ENCODE measurements around the gene GNG13. TPM values are rescaled to one million over a fixed set of nuclear protein-coding genes. Genes with fewer than 3 reads are reported as not detected.
"Not testable (repeated sequence)": the region's sequence is repeated elsewhere in the genome, so short reads cannot be mapped to it uniquely, and the experiment has no call there.

GNG13 gene
- total RNA-seq, 5 donors from 2014 or later (not counting 1 experiment from before 2014, with no cell fraction given): not detected

GRCh38 chr16:776824-777223 lies 23.7 kb downstream of the GNG13 start:
- no peak overlapping the region for H3K27ac Mint-ChIP-seq
- DNase-seq: no peak
- Histone ChIP-seq H3K36me3 (ENCODE audit: control insufficient read depth in 2 of 2, extremely low read depth in 1 of 2, insufficient read depth in 1 of 2, low read length in 1 of 2) (no peaks in the 10 kb centered on the region), H3K27me3 (replicated peaks in 1 of 2; ENCODE audit: control insufficient read depth in 2 of 2, extremely low read depth in 1 of 2, insufficient read depth in 2 of 2, low read length in 1 of 2) (peaks cover 0 to 56% of the 10 kb centered on the region in 2 experiments), H3K27ac (ENCODE audit: low read length) (no peak overlapping the region), H3K9me3 (no peaks in the 10 kb centered on the region), H3K4me3 (ENCODE audit: control insufficient read depth in 1 of 2, extremely low read depth in 1 of 2, low read length in 1 of 2) (no peak overlapping the region), H3K4me1 (ENCODE audit: control insufficient read depth in 1 of 2, extremely low read depth in 1 of 2, insufficient read depth in 2 of 2, low read length in 2 of 2) (no peaks in the 10 kb centered on the region)
- ATAC-seq (replicated peaks in 1 of 4): no peak
- H3K36me3 Mint-ChIP-seq: no peaks in the 10 kb centered on the region
- peaks cover 7% of the 10 kb centered on the region in 2 donors for H3K27me3 Mint-ChIP-seq
- no peaks in the 10 kb centered on the region for H3K4me1 Mint-ChIP-seq
- H3K9me3 Mint-ChIP-seq: no peaks in the 10 kb centered on the region
- POLR2A ChIA-PET: no interaction called here
- WGBS (ENCODE audit: insufficient coverage): 87% methylated on average over 3 of the region's 9 CpGs
- H3K4me3 Mint-ChIP-seq: no peak overlapping the region
- CTCF ChIA-PET: no interaction called here

GRCh38 chr16:776298-776697 lies 24.2 kb downstream of the GNG13 start:
- 60% methylated on average over 1 of the region's 10 CpGs for WGBS (ENCODE audit: insufficient coverage)
- CTCF ChIA-PET; H3K4me3 Mint-ChIP-seq; H3K9me3 ChIP-seq; H3K9me3 Mint-ChIP-seq; ATAC-seq (replicated peaks in 1 of 4); H3K4me1 Mint-ChIP-seq; H3K4me1 ChIP-seq (ENCODE audit: control insufficient read depth in 1 of 2, extremely low read depth in 1 of 2, insufficient read depth in 2 of 2, low read length in 2 of 2); H3K27me3 Mint-ChIP-seq; H3K27ac ChIP-seq (ENCODE audit: low read length); DNase-seq; POLR2A ChIA-PET; H3K4me3 ChIP-seq (ENCODE audit: control insufficient read depth in 1 of 2, extremely low read depth in 1 of 2, low read length in 1 of 2); H3K36me3 ChIP-seq (ENCODE audit: control insufficient read depth in 2 of 2, extremely low read depth in 1 of 2, insufficient read depth in 1 of 2, low read length in 1 of 2); H3K36me3 Mint-ChIP-seq; H3K27ac Mint-ChIP-seq: not testable (repeated sequence)
- peaks cover 0 to 50% of the 10 kb centered on the region in 2 experiments for H3K27me3 ChIP-seq (replicated peaks in 1 of 2; ENCODE audit: control insufficient read depth in 2 of 2, extremely low read depth in 1 of 2, insufficient read depth in 2 of 2, low read length in 1 of 2)

- H3K27ac ChIP-seq (ENCODE audit: low read length): no peak overlapping the region
- ChIA-PET CTCF (no interaction called here), POLR2A (no interaction called here)
- no peaks in the 10 kb centered on the region for H3K9me3 ChIP-seq
- DNase-seq (no peak), ATAC-seq (replicated peaks in 1 of 4) (no peak)
- H3K4me1 ChIP-seq (ENCODE audit: control insufficient read depth in 1 of 2, extremely low read depth in 1 of 2, insufficient read depth in 2 of 2, low read length in 2 of 2): no peaks in the 10 kb centered on the region
- WGBS (ENCODE audit: insufficient coverage): 77% methylated on average over 28 of the region's 36 CpGs
- H3K4me1 Mint-ChIP-seq: no peaks in the 10 kb centered on the region
- no peak overlapping the region for H3K4me3 Mint-ChIP-seq
- H3K27ac Mint-ChIP-seq: no peak overlapping the region
- H3K9me3 Mint-ChIP-seq: no peaks in the 10 kb centered on the region
- peaks cover 3 to 11% of the 10 kb centered on the region in 2 donors for H3K27me3 Mint-ChIP-seq
- no peaks in the 10 kb centered on the region for H3K36me3 ChIP-seq (ENCODE audit: control insufficient read depth in 2 of 2, extremely low read depth in 1 of 2, insufficient read depth in 1 of 2, low read length in 1 of 2)
- H3K4me3 ChIP-seq (ENCODE audit: control insufficient read depth in 1 of 2, extremely low read depth in 1 of 2, low read length in 1 of 2): no peak overlapping the region
- no peaks in the 10 kb centered on the region for H3K36me3 Mint-ChIP-seq
- H3K27me3 ChIP-seq (replicated peaks in 1 of 2; ENCODE audit: control insufficient read depth in 2 of 2, extremely low read depth in 1 of 2, insufficient read depth in 2 of 2, low read length in 1 of 2): peaks cover 0 to 48% of the 10 kb centered on the region in 2 experiments
Observed at GRCh38 chr16:775236-775796, 25.2 kb downstream of the GNG13 start.

GRCh38 chr16:774086-775001 lies 26.2 kb downstream of the GNG13 start:
- CTCF ChIA-PET: no interaction called here
- no peaks in the 10 kb centered on the region for H3K4me1 ChIP-seq (ENCODE audit: control insufficient read depth in 1 of 2, extremely low read depth in 1 of 2, insufficient read depth in 2 of 2, low read length in 2 of 2)
- POLR2A ChIA-PET: interaction anchor here in 1 of 2 donors (0.7 kb wide), 1 partner anchor 109 kb away, joined by 11 read pairs; no protein-coding TSS in a partner anchor

GRCh38 chr16:772959-773358 lies 27.6 kb downstream of the GNG13 start:
- CTCF ChIA-PET: no interaction called here
- Mint-ChIP-seq H3K9me3 (no peaks in the 10 kb centered on the region), H3K27me3 (peaks cover 3 to 11% of the 10 kb centered on the region in 2 donors), H3K4me3 (no peak overlapping the region), H3K4me1 (no peaks in the 10 kb centered on the region), H3K27ac (no peak overlapping the region), H3K36me3 (no peaks in the 10 kb centered on the region)
- ATAC-seq (replicated peaks in 1 of 4) (no peak), DNase-seq (no peak)
- Histone ChIP-seq H3K9me3 (no peaks in the 10 kb centered on the region), H3K4me3 (ENCODE audit: control insufficient read depth in 1 of 2, extremely low read depth in 1 of 2, low read length in 1 of 2) (no peak overlapping the region), H3K27me3 (replicated peaks in 1 of 2; ENCODE audit: control insufficient read depth in 2 of 2, extremely low read depth in 1 of 2, insufficient read depth in 2 of 2, low read length in 1 of 2) (peaks cover 0 to 49% of the 10 kb centered on the region in 2 experiments), H3K27ac (ENCODE audit: low read length) (no peak overlapping the region), H3K4me1 (ENCODE audit: control insufficient read depth in 1 of 2, extremely low read depth in 1 of 2, insufficient read depth in 2 of 2, low read length in 2 of 2) (no peaks in the 10 kb centered on the region), H3K36me3 (ENCODE audit: control insufficient read depth in 2 of 2, extremely low read depth in 1 of 2, insufficient read depth in 1 of 2, low read length in 1 of 2) (no peaks in the 10 kb centered on the region)
- WGBS (ENCODE audit: insufficient coverage): 87% methylated on average over 17 of the region's 18 CpGs
- POLR2A ChIA-PET: no interaction called here

More at GRCh38 chr16:774086-775001, 26.2 kb downstream of the GNG13 start:
- H3K4me3 ChIP-seq (ENCODE audit: control insufficient read depth in 1 of 2, extremely low read depth in 1 of 2, low read length in 1 of 2): no peak overlapping the region
- Mint-ChIP-seq H3K27ac (no peak overlapping the region), H3K4me1 (no peaks in the 10 kb centered on the region), H3K4me3 (no peak overlapping the region), H3K36me3 (no peaks in the 10 kb centered on the region), H3K9me3 (no peaks in the 10 kb centered on the region), H3K27me3 (peaks cover 3 to 11% of the 10 kb centered on the region in 2 donors)
- no peaks in the 10 kb centered on the region for H3K9me3 ChIP-seq
- ATAC-seq (replicated peaks in 1 of 4) (no peak), DNase-seq (no peak)
- no peaks in the 10 kb centered on the region for H3K36me3 ChIP-seq (ENCODE audit: control insufficient read depth in 2 of 2, extremely low read depth in 1 of 2, insufficient read depth in 1 of 2, low read length in 1 of 2)
- WGBS (ENCODE audit: insufficient coverage): 89% methylated on average over 37 of the region's 46 CpGs
- no peak overlapping the region for H3K27ac ChIP-seq (ENCODE audit: low read length)
- peaks cover 0 to 46% of the 10 kb centered on the region in 2 experiments for H3K27me3 ChIP-seq (replicated peaks in 1 of 2; ENCODE audit: control insufficient read depth in 2 of 2, extremely low read depth in 1 of 2, insufficient read depth in 2 of 2, low read length in 1 of 2)

GRCh38 chr16:770411-770810 lies 30.1 kb downstream of the GNG13 start:
- ATAC-seq (replicated peaks in 1 of 4) (no peak), DNase-seq (no peak)
- Histone ChIP-seq H3K36me3 (ENCODE audit: control insufficient read depth in 2 of 2, extremely low read depth in 1 of 2, insufficient read depth in 1 of 2, low read length in 1 of 2) (no peaks in the 10 kb centered on the region), H3K9me3 (no peaks in the 10 kb centered on the region), H3K4me1 (ENCODE audit: control insufficient read depth in 1 of 2, extremely low read depth in 1 of 2, insufficient read depth in 2 of 2, low read length in 2 of 2) (no peaks in the 10 kb centered on the region), H3K27me3 (replicated peaks in 1 of 2; ENCODE audit: control insufficient read depth in 2 of 2, extremely low read depth in 1 of 2, insufficient read depth in 2 of 2, low read length in 1 of 2) (peaks cover 0 to 40% of the 10 kb centered on the region in 2 experiments), H3K4me3 (ENCODE audit: control insufficient read depth in 1 of 2, extremely low read depth in 1 of 2, low read length in 1 of 2) (no peak overlapping the region), H3K27ac (ENCODE audit: low read length) (no peak overlapping the region)
- ChIA-PET POLR2A (no interaction called here), CTCF (no interaction called here)
- Mint-ChIP-seq H3K27ac (no peak overlapping the region), H3K4me3 (no peak overlapping the region), H3K4me1 (no peaks in the 10 kb centered on the region), H3K36me3 (no peaks in the 10 kb centered on the region), H3K27me3 (peaks cover 0 to 4% of the 10 kb centered on the region in 2 donors), H3K9me3 (no peaks in the 10 kb centered on the region)
- no CpG with 5 or more reads among the region's 13 CpGs for WGBS (ENCODE audit: insufficient coverage)
